PC-3 (cell line): ENCODE measurements around the gene LMX1A. TPM values are rescaled to one million over a fixed set of nuclear protein-coding genes. Genes with fewer than 3 reads are reported as not detected.

Experiments
- ATAC-seq: fragments of 200-7000 bp; cut with Tn5 transposase; 2 replicates; pipeline ENCODE4 v1.9.1; 2020; ENCODE audit warnings: mild to moderate bottlenecking, moderate library complexity
- BruUV-seq: library from RNA; stranded (reverse); fragments of 400-500 nt; replicated peaks from 2 replicates; lab custom pipeline; 2021; lab: Mats Ljungman, UMichigan
- CTCF ChIA-PET: fragments of 300-600 bp; sonication (Branson Sonifier 250); formaldehyde crosslinking; loops from one replicate; lab custom pipeline; 2022; ENCODE audit warnings: antibody characterized with exemption; lab: Charles Lee
- POLR2A ChIA-PET: fragments of 300-600 bp; sonication (Branson Sonifier 250); formaldehyde crosslinking; loops from one replicate; lab custom pipeline; 2022; ENCODE audit warnings: antibody characterized with exemption; ENCODE audit not compliant: unreplicated experiment; lab: Charles Lee
- DNase-seq: peaks from one replicate; pipeline ENCODE4 v3.0.0-alpha.2; 2015
- H2AFZ ChIP-seq: fragments of 300-600 bp; sonication (generic); 2 replicates; pipeline ENCODE4 v1.6.0; 2016; ENCODE audit warnings: antibody characterized with exemption, low read length
- H3F3A ChIP-seq: fragments of 300-600 bp; sonication (generic); one replicate; pipeline ENCODE4 v1.6.0; 2017; ENCODE audit warnings: antibody characterized with exemption, low read length, control low read depth, mild to moderate bottlenecking; ENCODE audit not compliant: unreplicated experiment
- H3K27ac ChIP-seq: fragments of 300-600 bp; sonication (generic); 2 replicates; pipeline ENCODE4 v1.5.1; 2016; ENCODE audit warnings: mild to moderate bottlenecking, low read length
- H3K27me3 ChIP-seq: fragments of 300-600 bp; sonication (generic); 2 replicates; pipeline ENCODE4 v1.6.1; 2016; ENCODE audit warnings: low read length, mixed read lengths
- H3K36me3 ChIP-seq: fragments of 300-600 bp; sonication (generic); 2 replicates; pipeline ENCODE4 v1.6.1; 2016; ENCODE audit warnings: low read depth, mixed run types, low read length, mixed read lengths
- H3K4me1 ChIP-seq: fragments of 300-600 bp; sonication (generic); 2 replicates; pipeline ENCODE4 v1.5.1; 2016; ENCODE audit warnings: low read length; ENCODE audit not compliant: insufficient read depth
- H3K4me2 ChIP-seq: fragments of 300-600 bp; sonication (generic); 2 replicates; pipeline ENCODE4 v1.6.0; 2016; ENCODE audit warnings: low read length
- H3K4me3 ChIP-seq: fragments of 300-600 bp; sonication (generic); 2 replicates; pipeline ENCODE4 v1.5.1; 2016; ENCODE audit warnings: mild to moderate bottlenecking, low read length, mixed read lengths
- H3K79me2 ChIP-seq: fragments of 300-600 bp; sonication (generic); 2 replicates; pipeline ENCODE4 v1.6.1; 2017; ENCODE audit warnings: low read length, mixed read lengths
- H3K9ac ChIP-seq: fragments of 300-600 bp; sonication (generic); 2 replicates; pipeline ENCODE4 v1.6.0; 2016; ENCODE audit warnings: mild to moderate bottlenecking, low read length
- H3K9me2 ChIP-seq: fragments of 300-600 bp; sonication (generic); replicated peaks from 2 replicates; pipeline ENCODE4 v1.6.1; 2016; ENCODE audit warnings: mixed run types, low read length, mixed read lengths
- H3K9me3 ChIP-seq: fragments of 300-600 bp; sonication (generic); 2 replicates; pipeline ENCODE4 v1.6.1; 2016; ENCODE audit warnings: low read length, mixed read lengths
- H4K20me1 ChIP-seq: fragments of 300-600 bp; sonication (generic); 2 replicates; pipeline ENCODE4 v1.6.1; 2016; ENCODE audit warnings: low read length, mixed read lengths
- EZH2 ChIP-seq: fragments of 300-600 bp; sonication (generic); IDR thresholded peaks from one replicate; pipeline ENCODE4 v1.6.1; 2017; ENCODE audit warnings: antibody characterized with exemption, mild to moderate bottlenecking, low read length; ENCODE audit not compliant: unreplicated experiment
- EZH2phosphoT487 ChIP-seq: fragments of 300-600 bp; sonication (generic); IDR thresholded peaks from 2 replicates; pipeline ENCODE4 v1.6.1; 2018; ENCODE audit warnings: mild to moderate bottlenecking, antibody characterized with exemption, low read length, borderline replicate concordance
- intact Hi-C: fragments of 100-400 bp; cut with micrococcal nuclease; formaldehyde crosslinking; loops from 2 replicates; pipeline ENCODE4 v1.9.0; 2023
- total RNA-seq: library from RNA; depleted of rRNA; stranded (reverse); fragments of >200 nt; gene quantifications from 2 replicates; pipeline ENCODE4 v1.2.3, GENCODE V29; 2014
- TF ChIP-seq, protein P1 (sequence below): fragments of 300-600 bp; sonication (generic); conservative IDR thresholded peaks from 2 replicates; pipeline ENCODE4 v1.5.1; 2017; ENCODE audit warnings: antibody characterized with exemption, low read depth, mild to moderate bottlenecking, low read length

Gene LMX1A
- total RNA-seq, 1 experiment from 2014 or later = not detected

DNA sequence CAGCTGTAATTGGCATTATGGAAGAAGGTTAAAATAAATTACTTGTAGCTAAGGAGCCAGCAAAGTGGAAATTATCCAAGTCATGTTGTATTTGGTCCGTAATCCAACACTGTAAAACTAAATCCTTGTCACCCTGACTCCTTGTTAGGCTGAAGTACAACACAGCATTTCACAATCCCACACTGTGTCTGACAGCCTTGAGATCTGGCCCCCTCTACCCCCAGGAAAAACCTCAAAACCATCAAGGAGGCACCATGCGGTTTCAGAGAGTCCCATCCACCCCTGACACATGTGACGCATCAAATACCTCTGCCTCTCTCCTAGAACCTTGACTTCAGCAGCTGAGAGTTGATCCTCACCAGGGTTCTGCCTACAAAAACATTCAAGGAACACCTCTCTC is 41.0 kb downstream of the LMX1A start:
- Histone ChIP-seq H2AFZ (no peak overlapping the region), H3K4me2 (no peak overlapping the region), H4K20me1 (no peaks in the 10 kb centered on the region), H3K4me3 (no peak overlapping the region), H3K36me3 (no peaks in the 10 kb centered on the region), H3K4me1 (no peaks in the 10 kb centered on the region), H3K9ac (no peak overlapping the region), H3K9me2 (no peaks in the 10 kb centered on the region), H3K27ac (no peak overlapping the region), H3K9me3 (no peaks in the 10 kb centered on the region), H3K27me3 (peaks cover 45% of the 10 kb centered on the region), H3K79me2 (no peaks in the 10 kb centered on the region), H3F3A (no peaks in the 10 kb centered on the region)
- DNase-seq (no peak), ATAC-seq (no peak)
- BruUV-seq = no TSS peak
- ChIA-PET POLR2A (no interaction called here), CTCF (no interaction called here)
- intact Hi-C loops = no loop called here
- TF ChIP-seq EZH2 (no peak), EZH2phosphoT487 (no peak)
- TF ChIP-seq, protein P1, sequence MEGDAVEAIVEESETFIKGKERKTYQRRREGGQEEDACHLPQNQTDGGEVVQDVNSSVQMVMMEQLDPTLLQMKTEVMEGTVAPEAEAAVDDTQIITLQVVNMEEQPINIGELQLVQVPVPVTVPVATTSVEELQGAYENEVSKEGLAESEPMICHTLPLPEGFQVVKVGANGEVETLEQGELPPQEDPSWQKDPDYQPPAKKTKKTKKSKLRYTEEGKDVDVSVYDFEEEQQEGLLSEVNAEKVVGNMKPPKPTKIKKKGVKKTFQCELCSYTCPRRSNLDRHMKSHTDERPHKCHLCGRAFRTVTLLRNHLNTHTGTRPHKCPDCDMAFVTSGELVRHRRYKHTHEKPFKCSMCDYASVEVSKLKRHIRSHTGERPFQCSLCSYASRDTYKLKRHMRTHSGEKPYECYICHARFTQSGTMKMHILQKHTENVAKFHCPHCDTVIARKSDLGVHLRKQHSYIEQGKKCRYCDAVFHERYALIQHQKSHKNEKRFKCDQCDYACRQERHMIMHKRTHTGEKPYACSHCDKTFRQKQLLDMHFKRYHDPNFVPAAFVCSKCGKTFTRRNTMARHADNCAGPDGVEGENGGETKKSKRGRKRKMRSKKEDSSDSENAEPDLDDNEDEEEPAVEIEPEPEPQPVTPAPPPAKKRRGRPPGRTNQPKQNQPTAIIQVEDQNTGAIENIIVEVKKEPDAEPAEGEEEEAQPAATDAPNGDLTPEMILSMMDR = no peak

DNA sequence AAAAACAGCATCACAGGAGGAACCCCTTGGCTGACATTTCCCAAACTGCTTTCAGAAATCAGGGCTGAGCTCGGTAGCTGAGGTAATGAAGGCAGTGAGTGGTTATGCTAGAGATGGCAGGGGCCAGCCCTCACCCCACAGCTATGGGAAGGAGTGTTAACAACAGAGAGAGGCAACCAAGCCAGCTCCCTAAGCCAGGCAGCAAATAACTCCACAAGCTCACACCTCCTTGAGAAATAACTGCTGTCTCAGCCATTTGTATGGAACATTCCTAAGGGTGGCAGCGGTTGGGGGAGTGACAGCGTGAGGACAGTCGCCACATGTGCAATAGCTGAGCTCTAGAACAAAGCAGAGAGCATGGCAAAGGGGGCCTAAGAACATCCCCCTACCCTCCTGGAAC is 42.6 kb downstream of the LMX1A start:
- H3K9ac ChIP-seq = no peak overlapping the region
- H3K27me3 ChIP-seq = peaks cover 49% of the 10 kb centered on the region
- H3K27ac ChIP-seq = no peak overlapping the region
- CTCF ChIA-PET = no interaction called here
- H3K9me3 ChIP-seq = no peaks in the 10 kb centered on the region
- BruUV-seq = no TSS peak
- no peak overlapping the region for H2AFZ ChIP-seq
- H3K4me2 ChIP-seq = no peak overlapping the region
- H3K9me2 ChIP-seq = no peaks in the 10 kb centered on the region
- H3K79me2 ChIP-seq = no peaks in the 10 kb centered on the region
- no peaks in the 10 kb centered on the region for H3F3A ChIP-seq
- no peak overlapping the region for H3K4me3 ChIP-seq
- POLR2A ChIA-PET = no interaction called here
- TF ChIP-seq, protein P1 = no peak
- TF ChIP-seq EZH2phosphoT487 (no peak), EZH2 (no peak)
- DNase-seq (no peak), ATAC-seq (no peak)
- no peaks in the 10 kb centered on the region for H4K20me1 ChIP-seq
- intact Hi-C loops = no loop called here
- H3K36me3 ChIP-seq = no peaks in the 10 kb centered on the region
- no peaks in the 10 kb centered on the region for H3K4me1 ChIP-seq

DNA sequence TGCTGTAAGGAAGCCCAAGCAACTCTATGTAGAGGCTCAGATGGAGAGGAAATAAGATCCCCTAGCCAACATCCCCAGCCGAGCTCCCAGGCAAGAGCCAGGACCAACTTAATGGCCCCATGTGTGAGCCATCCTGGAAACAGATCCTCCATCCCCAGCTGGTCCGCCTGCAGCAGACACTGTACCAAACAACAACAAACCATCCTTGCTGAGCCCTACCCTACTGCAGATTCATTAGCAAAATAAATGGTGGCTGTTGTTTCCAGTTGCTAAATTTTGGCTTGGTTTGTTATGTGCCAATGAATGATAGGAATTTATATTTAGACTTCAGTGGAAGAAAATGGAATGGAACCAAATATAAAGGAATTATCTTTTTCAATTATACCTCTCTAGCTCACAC is 43.9 kb downstream of the LMX1A start:
- peaks cover 52% of the 10 kb centered on the region for H3K27me3 ChIP-seq
- no peaks in the 10 kb centered on the region for H3K79me2 ChIP-seq
- DNase-seq = no peak
- no peak overlapping the region for H3K4me2 ChIP-seq
- no peaks in the 10 kb centered on the region for H3F3A ChIP-seq
- no peak overlapping the region for H3K4me3 ChIP-seq
- no peaks in the 10 kb centered on the region for H3K9me3 ChIP-seq
- ChIA-PET CTCF (no interaction called here), POLR2A (no interaction called here)
- no peak for ATAC-seq
- no peaks in the 10 kb centered on the region for H3K9me2 ChIP-seq
- no peaks in the 10 kb centered on the region for H3K36me3 ChIP-seq
- TF ChIP-seq EZH2 = no peak
- TF ChIP-seq, protein P1 = no peak
- TF ChIP-seq EZH2phosphoT487 = no peak
- no TSS peak for BruUV-seq
- H3K9ac ChIP-seq = no peak overlapping the region
- no peaks in the 10 kb centered on the region for H4K20me1 ChIP-seq
- intact Hi-C loops = no loop called here
- no peak overlapping the region for H2AFZ ChIP-seq
- no peak overlapping the region for H3K27ac ChIP-seq
- no peaks in the 10 kb centered on the region for H3K4me1 ChIP-seq
